Stimulated activated CD4-positive, alpha-beta T cell treated with anti-CD3 and anti-CD28 coated beads, Interleukin-1b, Interleukin-23, amount 100 ng/mL, for 24 hours (primary cell): Measurements from ENCODE around the gene MYO18B.

Experiments
- DNase-seq, 4 experiments: peaks; one replicate each; pipeline ENCODE4 v3.0.0-alpha.2; 2020; ENCODE audit warnings: low read depth in 4 of 4, low spot score in 1 of 4

MYO18B gene

GRCh38 chr22:25817092-25817943, 75.3 kb downstream of the MYO18B start:
- no peak for DNase-seq

- no peak for DNase-seq
Observed at GRCh38 chr22:25818541-25818940, 76.6 kb downstream of the MYO18B start.

- DNase-seq: no peak
Observed at GRCh38 chr22:25822344-25822743, 80.4 kb downstream of the MYO18B start.

GRCh38 chr22:25823276-25823675, 81.3 kb downstream of the MYO18B start:
- no peak for DNase-seq

- DNase-seq: no peak
Observed at GRCh38 chr22:25824828-25825423, 82.9 kb downstream of the MYO18B start.

GRCh38 chr22:25827415-25827814, 85.4 kb downstream of the MYO18B start:
- no peak for DNase-seq

- no peak for DNase-seq
Observed at GRCh38 chr22:25828422-25828821, 86.4 kb downstream of the MYO18B start.

GRCh38 chr22:25829237-25829636, 87.2 kb downstream of the MYO18B start:
- no peak for DNase-seq

- no peak for DNase-seq
Observed at GRCh38 chr22:25829808-25830777, 88.1 kb downstream of the MYO18B start.

- no peak for DNase-seq
Observed at GRCh38 chr22:25833091-25833490, 91.1 kb downstream of the MYO18B start.

- DNase-seq: no peak
Observed at GRCh38 chr22:25833676-25834075, 91.7 kb downstream of the MYO18B start.

- no peak for DNase-seq
Observed at GRCh38 chr22:25834490-25834889, 92.5 kb downstream of the MYO18B start.

- no peak for DNase-seq
Observed at GRCh38 chr22:25835348-25835747, 93.4 kb downstream of the MYO18B start.

GRCh38 chr22:25837288-25837900, 95.4 kb downstream of the MYO18B start:
- no peak for DNase-seq

GRCh38 chr22:25838960-25839741, 97.2 kb downstream of the MYO18B start:
- no peak for DNase-seq

GRCh38 chr22:25839755-25840154, 97.8 kb downstream of the MYO18B start:
- no peak for DNase-seq

- no peak for DNase-seq
Observed at GRCh38 chr22:25840167-25840566, 98.2 kb downstream of the MYO18B start.

- DNase-seq: no peak
Observed at GRCh38 chr22:25840891-25841290, 98.9 kb downstream of the MYO18B start.

GRCh38 chr22:25841775-25842174, 99.8 kb downstream of the MYO18B start:
- DNase-seq: no peak

GRCh38 chr22:25843660-25844405, 101.8 kb downstream of the MYO18B start:
- no peak for DNase-seq
